Frontal cortex (tissue), 4 donors: Measurements from ENCODE around the gene GNAL. TPM values are rescaled to one million over a fixed set of nuclear protein-coding genes. Genes with fewer than 3 reads are reported as not detected.
"Not testable (repeated sequence)": the region's sequence is repeated elsewhere in the genome, so short reads cannot be mapped to it uniquely, and the experiment has no call there.

Experiments
- DNase-seq, 2 donors: peaks; one replicate each; pipeline ENCODE4 v3.0.0; 2012; ENCODE audit warnings: low spot score in 2 of 2
- FAIRE-seq: peaks from 2 replicates; lab custom pipeline; 2012; peaks lifted over from hg19 to GRCh38; lab: Jason Lieb, UNC
- total RNA-seq: library from RNA; depleted of rRNA; stranded (reverse); fragments of >200 nt; gene quantifications from one replicate; pipeline ENCODE4 v1.2.3, GENCODE V29; 2014
- donor health status: control.
- donor health status: control.
- donor health status: control.

GNAL gene
- 92.9 TPM for total RNA-seq

DNA sequence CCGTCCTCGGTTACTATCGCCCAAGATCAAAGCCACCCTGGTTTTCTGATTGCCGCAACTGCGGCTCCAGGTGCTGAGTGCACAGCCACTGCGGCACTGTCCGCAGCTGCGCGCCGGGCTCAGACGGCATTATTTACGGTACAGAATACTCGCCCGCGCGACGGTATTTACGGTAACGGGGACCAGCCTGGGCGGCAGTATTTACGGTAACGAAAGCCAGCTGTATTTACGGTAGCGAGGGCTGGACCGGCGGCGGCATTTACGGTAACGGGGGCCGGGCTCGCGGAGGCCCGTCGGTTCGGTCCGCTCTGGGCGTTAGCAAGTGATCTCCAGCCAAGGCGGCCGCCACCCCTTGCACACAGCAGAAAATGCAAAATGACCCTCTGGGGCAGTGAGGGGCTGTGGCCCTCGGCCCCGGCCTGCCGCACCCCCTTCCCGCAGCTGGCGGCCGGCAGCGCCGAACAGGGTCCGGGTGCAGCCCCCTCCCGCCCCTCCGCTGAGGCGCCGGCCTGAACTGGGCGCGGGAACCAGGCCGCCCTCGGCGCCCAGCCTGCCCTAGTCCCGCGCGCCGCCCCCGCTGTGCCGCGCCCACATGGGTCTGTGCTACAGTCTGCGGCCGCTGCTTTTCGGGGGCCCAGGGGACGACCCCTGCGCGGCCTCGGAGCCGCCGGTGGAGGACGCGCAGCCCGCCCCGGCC lies at the start of gene GNAL:
Gene GNAL (plus strand): TSS at position 293 of the 697 bp plus-strand sequence. CDS start 300 bp downstream, at position 593.
- peak; percentile 64 to 75 for DNase-seq
- FAIRE-seq: no peak

DNA sequence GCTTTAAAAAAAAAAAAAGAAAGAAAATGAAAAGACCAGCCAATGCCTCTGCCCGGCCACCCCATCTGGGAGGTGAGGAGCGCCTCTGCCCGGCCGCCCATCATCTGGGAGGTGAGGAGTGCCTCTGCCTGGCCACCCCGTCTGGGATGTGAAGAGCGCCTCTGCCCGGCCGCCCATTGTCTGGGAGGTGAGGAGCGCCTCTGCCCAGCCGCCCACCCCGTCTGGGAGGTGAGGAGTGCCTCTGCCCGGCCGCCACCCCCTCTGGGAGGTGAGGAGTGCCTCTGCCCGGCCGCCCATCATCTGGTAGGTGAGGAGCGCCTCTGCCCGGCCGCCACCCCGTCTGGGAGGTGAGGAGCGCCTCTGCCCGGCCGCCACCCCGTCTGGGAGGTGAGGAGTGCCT lies 41.8 kb upstream of the GNAL start:
- FAIRE-seq, DNase-seq: not testable (repeated sequence)

DNA sequence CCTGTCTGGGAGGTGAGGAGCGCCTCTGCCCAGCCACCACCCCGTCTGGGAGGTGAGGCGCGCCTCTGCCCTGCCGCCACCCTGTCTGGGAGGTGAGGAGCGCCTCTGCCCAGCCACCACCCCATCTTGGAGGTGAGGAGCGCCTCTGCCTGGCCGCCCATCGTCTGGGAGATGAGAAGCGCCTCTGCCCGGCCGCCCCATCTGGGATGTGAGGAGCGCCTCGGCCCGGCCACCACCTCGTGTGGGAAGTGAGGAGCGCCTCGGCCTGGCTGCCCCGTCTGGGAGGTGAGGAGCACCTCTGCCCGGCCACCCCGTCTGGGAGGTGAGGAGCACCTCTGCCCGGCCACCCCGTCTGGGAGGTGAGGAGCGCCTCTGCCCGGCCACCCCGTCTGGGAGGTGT lies 41.3 kb upstream of the GNAL start:
- FAIRE-seq, DNase-seq: not testable (repeated sequence)

DNA sequence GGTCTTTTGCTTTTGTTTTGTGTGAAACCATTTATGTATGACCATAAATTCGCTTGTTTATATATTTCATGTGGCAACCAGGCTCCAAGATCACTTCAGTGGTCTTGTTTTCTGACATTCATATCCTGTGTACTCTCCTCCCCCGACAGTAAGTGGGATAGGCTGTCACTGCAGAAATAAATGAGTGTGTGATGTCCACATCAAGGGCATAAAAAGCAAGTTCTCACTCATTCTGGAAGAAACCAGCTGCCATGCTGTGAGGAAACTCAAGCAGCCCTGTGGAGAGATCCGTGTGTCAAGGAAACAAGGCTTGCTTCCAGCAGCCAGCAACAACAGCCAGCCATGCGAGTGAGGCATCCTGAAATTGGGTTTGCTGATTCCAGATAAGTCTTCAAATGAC lies 39.2 kb upstream of the GNAL start:
- FAIRE-seq: no peak
- no peak for DNase-seq

DNA sequence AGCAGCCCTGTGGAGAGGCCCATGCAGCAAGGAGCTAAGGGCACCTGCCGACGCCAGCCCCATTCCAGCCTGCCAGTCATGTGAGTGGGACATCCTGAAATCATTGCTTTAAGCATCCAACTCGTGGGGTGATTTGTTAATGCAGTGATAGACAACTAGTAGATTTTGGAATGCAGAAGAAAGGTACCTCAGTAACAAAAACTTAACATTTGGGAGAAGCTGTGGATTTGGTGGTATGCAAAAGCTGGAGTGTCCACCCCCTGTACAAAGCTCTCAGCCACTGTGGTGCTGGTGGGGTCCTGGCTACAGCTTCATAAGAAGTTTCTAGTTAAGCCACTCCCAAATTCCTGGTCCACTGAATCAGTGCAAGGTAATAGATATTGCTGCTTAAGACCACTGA lies 37.2 kb upstream of the GNAL start:
- DNase-seq (no peak), FAIRE-seq (no peak)

DNA sequence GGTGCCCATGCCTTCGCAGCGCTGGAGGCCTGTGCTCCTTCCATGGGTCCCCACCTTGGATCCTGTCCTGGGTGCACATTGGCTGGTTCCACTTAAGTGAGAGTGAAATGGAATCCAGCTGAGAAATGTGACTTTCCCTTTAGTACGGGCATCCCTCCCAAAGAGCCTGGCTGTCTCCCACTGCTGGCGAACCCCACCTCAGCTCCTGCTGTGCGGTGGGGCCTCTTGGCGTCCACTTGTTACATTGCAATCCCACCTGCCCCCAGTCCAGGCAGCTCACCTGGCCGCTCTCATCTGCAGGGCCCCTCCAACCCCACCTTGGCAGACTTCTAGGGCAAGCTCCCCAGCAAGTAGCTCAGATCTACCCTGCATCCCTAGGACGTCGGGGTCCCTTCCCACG lies 35.5 kb upstream of the GNAL start:
- DNase-seq (no peak), FAIRE-seq (no peak)

DNA sequence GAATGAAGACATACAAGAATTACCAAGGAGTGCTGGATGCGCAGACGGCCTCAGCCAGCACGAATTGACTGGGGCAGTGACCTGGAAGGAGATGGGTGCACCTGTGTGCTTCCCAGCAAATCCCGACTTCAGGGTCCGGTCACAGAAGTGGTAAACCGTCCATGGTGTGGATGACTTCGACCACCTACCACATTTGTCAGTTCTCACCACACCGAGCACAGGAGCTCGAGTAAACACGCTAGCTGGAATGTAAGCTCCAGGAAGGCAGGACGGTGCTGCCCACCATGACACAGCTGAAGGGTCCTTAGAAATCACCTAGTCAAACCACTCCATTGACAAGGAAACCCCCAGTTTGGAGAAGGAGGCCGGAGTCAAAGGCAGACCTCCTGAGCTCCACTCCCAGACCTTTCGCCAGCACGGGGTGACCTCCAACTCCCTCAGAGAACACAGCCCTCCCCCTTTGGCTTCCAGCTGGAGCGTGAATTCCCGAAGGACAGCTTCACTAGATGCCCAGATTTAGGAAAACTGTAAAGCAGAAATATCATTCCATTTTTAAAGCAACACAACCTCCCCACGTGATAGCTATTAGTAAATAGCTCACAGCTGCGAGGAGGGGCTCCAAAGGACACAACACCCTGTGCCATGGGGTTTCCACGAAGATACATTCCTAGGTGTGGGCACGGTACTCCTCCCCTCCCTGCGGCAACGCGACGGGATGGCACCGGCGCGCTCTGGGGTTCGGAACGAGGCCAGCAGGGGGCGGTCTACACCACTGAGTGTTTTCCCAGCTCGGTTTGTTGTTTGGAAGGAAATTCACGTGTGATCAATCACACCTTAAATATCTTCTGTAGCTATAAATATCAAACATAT lies 34.1 kb upstream of the GNAL start:
- peak; percentile 36 to 75 for DNase-seq
- no peak for FAIRE-seq

DNA sequence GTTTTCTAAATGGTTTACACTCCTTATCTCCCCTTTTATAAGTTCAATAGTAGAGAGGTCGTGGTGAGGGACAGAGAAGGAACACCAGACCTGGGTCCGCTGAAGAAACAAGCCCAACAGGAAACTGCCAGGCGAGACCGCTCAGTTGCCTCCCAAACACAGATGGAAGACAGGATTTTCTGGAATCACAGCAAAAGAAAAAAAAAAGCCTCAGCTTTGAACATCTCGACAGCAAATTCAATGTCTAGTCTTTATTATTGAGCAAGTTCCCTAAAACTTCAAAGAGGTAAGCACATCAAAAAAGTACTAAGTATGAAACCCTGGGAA lies 33.5 kb upstream of the GNAL start:
- no peak for DNase-seq
- no peak for FAIRE-seq

DNA sequence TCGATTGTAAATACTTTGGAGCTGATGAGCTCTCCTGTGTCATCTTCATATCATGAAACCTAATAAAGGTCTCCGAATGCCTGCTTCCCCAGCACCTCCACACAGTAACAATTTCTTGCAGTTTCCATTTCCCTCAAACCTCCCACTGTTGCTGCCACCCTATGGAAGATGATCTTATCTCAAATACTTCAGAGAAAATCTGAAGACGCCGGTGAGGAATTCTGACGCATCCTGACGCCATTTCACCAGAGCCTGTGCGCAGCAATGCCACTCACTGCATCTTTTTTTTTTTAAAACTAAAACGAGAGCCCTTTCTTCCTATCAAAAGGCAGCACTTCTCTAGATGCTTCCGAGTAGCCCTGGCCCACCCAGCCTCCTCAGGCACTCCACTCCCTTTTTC lies 31.9 kb upstream of the GNAL start:
- DNase-seq (peak in 1 of 2 donors; percentile 18), FAIRE-seq (no peak)

DNA sequence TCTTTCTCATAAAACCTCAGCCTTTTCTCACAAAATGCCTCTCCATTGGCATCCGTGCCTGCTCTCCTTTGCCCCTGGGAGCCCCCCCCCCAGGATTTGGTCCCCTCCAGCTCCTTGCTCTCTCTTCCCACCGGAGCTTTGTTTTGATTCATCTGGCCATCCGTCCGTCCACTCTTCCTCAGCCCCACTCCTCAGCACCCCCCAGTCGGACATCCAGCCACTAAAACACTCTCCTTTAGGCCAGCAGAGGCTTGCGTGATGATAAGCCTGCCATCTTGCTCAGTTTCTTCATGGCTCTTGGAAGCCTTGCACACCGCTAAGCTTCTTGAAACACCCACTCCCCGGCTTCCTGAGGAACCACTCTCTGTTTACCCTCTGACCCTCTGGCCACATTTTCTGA lies 31.5 kb upstream of the GNAL start:
- no peak for FAIRE-seq

DNA sequence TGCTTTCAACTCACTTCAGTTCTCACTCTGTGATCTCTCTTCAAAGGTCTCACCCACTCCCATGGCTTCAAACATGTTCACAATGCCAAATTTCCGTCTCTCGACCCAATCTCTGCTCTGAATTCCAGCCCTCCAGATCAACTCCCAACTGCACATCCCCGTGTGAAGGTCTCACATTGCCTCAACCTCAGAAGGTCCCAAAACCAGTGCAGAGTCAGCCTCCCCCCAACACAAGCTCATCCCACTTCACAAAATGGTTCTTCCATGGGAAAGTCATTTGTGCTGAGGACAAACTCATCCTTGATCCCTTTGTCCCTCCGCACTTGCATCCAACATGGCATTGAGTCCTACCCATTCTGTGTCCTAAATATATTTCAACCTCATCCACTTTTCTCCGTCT lies 31.0 kb upstream of the GNAL start:
- no peak for FAIRE-seq
- no peak for DNase-seq

More for the DNA sequence above, 31.5 kb upstream of the GNAL start:
- no peak for DNase-seq

DNA sequence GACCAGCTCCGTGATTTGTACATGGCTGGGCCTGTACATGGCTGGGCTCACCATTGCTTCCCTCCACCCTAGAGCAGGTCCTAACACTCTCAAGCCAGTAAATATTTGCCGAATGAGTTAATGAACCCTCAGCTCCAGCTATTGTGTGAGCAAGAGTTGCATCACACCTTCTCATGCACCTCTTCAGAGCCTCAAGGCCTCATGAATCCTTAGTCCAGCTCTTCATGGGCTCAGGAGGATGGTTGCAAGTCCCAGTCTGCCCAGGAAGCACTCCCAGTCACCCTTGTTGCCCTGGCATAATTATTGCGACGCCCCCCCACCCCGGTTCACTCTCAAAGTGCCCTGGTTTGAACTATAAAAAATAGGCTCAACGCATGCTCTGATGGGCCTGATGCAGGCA lies 30.1 kb upstream of the GNAL start:
- FAIRE-seq (no peak), DNase-seq (no peak)

DNA sequence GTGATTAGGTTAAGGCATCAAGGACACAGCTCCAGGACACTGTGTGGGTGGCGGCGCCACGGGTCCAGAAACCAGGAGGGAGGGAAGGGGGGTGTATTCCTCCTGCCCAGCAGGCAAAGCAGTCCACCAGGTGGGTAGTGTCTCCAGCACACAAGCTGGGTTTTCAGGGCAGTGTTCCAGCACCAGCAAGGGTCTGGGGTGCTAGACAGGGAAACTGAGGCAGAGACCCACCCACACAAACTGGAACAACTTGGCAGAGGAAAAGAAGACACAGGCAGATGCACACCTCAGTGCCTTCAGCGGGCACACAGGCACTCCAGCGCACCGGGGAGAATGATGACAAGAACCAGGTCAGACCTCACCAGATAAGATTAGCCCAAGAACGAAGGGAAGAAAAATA lies 28.4 kb upstream of the GNAL start:
- FAIRE-seq (no peak), DNase-seq (no peak)

DNA sequence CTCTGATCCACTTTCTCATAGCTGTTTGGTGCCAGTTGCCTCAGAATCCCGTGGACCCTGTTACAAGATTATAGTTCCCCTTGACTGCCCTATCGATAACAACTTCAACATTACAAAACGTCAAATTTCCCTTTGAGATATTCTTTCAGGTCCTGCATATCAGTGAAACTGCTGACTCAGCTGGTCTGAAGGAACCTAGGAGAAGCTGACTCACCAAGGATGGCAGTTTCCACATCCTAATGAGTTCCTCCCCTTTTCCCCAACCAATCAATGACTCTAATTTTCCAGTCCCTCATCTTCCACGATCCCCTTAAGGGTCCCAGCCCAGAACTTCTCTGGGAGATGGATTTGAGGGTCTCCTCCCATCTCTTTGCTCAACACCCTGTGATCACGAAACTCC lies 27.6 kb upstream of the GNAL start:
- DNase-seq: no peak

DNA sequence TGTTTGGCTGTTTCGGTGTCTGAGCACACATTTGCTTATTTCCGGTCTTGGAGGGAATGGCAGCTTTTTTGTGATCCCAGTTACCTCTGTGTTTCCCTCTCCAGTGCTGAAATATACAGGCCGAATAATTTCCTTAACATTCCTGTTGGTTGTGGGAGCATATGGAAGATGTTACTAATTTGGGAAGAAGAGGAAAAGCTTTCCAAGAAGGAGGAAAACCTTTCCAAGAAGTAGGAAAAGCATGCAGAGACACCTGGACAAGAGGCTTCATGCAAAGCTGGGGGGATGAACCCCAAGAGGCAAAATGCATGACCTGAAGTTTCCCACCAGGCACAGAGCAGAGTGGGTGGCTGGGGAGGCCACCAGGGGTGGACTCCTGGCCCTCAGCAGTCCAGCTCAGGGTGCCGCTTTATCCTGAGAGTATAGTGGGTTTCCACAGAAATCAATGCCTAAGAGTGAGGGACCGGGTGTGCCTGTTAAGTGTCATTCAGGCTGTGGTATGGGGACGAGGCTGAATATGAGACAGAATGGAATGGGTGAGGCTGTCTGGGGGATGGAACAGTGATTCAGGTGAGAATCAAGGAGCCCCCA lies 25.5 kb upstream of the GNAL start:
- FAIRE-seq: no peak
- DNase-seq: no peak

More for the DNA sequence above, 27.6 kb upstream of the GNAL start:
- no peak for FAIRE-seq

DNA sequence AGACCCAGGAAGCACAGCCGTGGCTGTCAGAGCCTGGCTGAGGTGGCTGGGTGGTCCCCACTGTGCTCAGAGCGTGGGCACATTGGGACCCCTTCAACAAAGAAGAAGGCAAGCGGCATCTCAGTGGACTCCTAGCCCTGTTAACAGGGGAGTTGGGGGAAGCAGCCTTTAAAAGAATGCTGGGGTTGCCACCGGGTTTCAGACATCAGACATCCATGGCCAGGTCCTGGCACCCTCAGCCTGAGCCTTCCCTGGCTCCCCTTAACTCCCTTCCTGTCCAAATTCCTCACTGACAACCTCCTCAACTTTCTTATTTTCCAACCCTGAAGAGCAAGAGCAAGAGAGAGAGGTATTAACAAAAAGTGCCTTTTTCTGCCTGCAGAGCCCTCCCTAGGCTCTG lies 24.8 kb upstream of the GNAL start:
- DNase-seq (no peak), FAIRE-seq (no peak)

DNA sequence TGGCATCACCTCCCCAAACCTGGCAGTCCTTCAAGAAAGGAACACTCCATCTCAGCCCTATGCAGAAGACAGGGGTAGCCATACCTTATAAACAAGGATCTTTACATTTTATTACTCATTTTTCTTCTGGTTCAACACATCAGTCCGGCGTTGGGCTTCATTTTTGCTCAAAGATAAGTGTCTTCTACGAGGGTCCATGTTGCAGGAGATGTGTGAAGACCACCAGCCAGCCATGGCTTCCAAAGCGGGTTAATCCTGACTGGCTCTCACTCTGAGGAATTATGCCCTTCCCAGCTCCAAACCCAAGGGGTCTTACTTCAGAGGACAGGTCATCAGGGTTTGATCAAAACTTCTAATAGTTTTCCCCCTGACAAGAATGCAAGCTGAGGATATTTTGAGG lies 23.9 kb upstream of the GNAL start:
- FAIRE-seq (no peak), DNase-seq (no peak)

DNA sequence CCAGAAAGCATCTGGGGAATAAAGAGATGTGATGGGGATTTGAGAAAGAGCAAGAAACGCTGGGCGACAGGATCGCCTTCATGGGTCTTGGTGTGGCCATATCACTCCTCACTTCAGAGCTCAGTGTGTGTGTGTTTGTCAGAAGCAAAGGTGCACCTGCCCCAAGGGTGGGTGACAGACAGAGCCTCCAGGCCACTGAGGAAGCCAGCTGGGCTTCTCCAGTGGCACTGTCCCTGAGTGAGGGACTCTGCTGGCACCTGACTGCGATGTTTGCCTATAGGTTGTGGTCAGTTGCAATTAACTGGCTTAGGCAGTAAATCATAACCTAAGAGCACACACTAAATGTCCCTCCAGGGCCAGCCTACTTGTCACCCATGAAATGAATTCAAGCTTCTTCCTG lies 23.5 kb upstream of the GNAL start:
- DNase-seq: no peak
- no peak for FAIRE-seq

DNA sequence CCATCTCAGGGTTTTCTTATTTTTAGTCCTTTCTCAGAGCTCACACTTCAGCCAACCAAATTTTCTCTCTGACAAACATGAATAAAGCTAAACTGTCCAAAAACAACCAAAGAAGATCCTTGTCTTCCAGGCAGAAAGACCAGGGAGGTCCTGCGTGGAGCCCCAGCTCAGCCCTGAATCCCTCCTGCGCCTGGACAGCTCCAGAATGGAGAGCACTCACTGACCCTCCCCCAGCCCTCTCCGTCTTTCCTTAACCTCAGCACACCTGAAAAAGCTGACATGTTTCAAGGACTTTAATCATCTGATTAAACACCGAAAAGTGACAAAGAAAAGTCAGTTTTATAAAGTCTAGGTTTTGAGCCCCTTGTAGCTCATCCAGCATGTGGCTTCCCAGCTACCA lies 22.9 kb upstream of the GNAL start:
- no peak for DNase-seq
- FAIRE-seq: no peak

DNA sequence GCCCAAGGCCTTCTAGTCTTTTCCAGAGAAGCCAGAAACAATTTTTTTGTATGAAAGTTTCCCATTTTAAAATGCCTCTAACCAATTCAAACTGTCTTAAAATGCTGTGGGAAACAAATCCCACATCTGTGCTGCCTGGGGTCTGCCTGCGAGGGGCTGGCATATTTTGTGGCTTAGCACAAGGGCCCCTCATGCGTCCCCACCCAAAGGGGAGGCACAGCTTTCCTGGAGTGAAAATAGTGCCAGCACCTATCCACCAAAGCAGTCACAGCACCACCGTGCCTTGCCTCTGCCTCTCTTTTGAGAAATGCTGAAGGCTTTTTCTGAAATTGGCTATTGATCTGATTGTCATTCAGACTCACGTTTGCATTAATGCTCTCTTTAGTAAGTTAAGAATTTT lies 22.2 kb upstream of the GNAL start:
- DNase-seq: no peak
- FAIRE-seq: no peak

DNA sequence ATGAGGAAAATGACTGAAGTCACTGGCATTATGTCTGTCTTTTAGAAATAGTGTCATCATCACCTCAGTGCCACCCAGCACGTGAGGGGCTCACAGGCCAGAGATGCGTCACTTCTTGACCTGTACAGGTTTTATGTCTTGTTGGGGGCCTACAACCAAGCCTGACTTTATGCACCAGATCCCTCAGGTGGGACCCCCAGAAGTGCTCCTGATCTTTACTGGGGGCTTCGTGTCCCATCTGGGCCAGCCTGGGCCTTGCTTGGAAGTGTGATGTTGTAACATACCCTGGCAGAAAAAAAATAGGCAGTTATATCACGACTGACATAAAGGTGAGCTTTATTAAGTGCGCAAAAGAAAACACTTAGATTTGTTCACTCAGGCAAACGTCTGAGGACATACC lies 21.5 kb upstream of the GNAL start:
- FAIRE-seq (no peak), DNase-seq (no peak)
